Lower leg skin (tissue), 4 donors: ENCODE data around the gene ATP13A4. TPM values are rescaled to one million over a fixed set of nuclear protein-coding genes. Genes with fewer than 3 reads are reported as not detected.

Experiments used
- DNase-seq, 2 donors: peaks; one replicate each; pipeline ENCODE4 v3.0.0-alpha.2; 2019; ENCODE audit warnings: low spot score in 2 of 2
- H3K4me3 ChIP-seq: fragments of 200-600 bp; sonication (generic); 2 replicates; pipeline ENCODE4 v1.5.1; 2017; ENCODE audit warnings: mild to moderate bottlenecking, low read depth; ENCODE audit not compliant: poor library complexity, severe bottlenecking
- CTCF ChIP-seq, 3 donors: fragments of 450-650 bp; IDR thresholded peaks; one replicate each; pipeline ENCODE4 v1.5.1; 2016; ENCODE audit warnings: antibody characterized with exemption in 3 of 3, mild to moderate bottlenecking in 3 of 3, moderate library complexity in 2 of 3
- POLR2A ChIP-seq, 2 donors: fragments of 450-650 bp; IDR thresholded peaks; one replicate each; pipeline ENCODE4 v1.6.1; 2016 to 2017; ENCODE audit warnings: antibody characterized with exemption in 2 of 2, mild to moderate bottlenecking in 1 of 2, moderate library complexity in 1 of 2
- WGBS, 2 donors: methylation state at CpG; one replicate each; pipeline ENCODE4 v1.1.5; 2018; 5-methylcytosine and 5-hydroxymethylcytosine counted together
- intact Hi-C: fragments of 100-400 bp; cut with DNase I; formaldehyde crosslinking; loops from one replicate; pipeline ENCODE4 v1.15.0; 2023; ENCODE audit warnings: low total_unique reads
- total RNA-seq, 4 donors: library from RNA; depleted of rRNA; stranded (reverse); fragments of >200 nt; gene quantifications; one replicate each; pipeline ENCODE4 v1.1.0, GENCODE V29; 2016

ATP13A4 gene
- total RNA-seq, 4 donors from 2014 or later = 29.9 to 44.9 (median 41.5) TPM

DNA sequence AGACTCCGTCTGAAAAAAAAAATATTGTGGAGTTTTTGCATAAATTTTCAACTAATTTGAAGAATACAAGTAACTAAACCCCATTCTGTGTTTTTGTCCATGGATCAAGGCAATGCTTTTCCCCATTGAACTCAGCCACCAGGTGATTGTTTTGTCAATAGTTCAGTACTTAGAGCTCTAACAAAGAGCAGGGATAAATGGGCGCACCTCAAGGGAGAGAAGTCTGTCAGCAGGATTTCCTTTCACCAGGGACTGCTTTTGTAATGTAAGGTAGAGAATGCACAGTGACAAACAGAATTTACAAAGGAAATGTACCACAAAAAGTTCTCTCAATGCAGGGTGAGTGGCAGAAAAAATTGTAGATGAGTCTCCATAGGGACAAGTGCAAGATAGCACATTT is 165.4 kb downstream of the ATP13A4 start:
- intact Hi-C loops = no loop called here
- no peak for DNase-seq
- WGBS, 2 donors = 77 to 84% methylated on average over 2 of the region's 2 CpGs
- TF ChIP-seq CTCF (IDR thresholded peaks at IDR 0.05) (no peak), POLR2A (IDR thresholded peaks at IDR 0.05) (no peak)
- H3K4me3 ChIP-seq = no peak overlapping the region

DNA sequence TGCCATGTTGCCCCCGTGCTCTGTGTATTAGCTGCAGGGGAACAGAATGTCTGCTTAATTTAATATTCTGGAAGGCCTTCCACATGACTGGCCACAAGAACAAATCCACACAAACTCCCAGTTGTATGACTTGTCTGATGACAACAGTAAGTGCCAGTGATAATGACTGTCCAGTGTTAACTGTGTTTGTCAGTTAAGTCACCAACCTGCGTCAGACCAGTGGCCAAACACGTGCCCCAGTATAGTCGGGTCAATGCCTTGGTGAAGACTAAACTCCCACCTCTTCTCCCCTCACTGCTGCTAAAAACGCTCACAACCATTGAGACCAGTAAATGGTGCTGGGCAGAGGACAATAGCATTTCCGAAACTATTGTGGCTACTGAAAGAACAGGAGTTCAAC is 166.3 kb downstream of the ATP13A4 start:
- no peak for DNase-seq
- intact Hi-C loops = no loop called here
- WGBS, 2 donors = 87 to 90% methylated on average over 6 of the region's 6 CpGs
- no peak overlapping the region for H3K4me3 ChIP-seq
- TF ChIP-seq CTCF (IDR thresholded peaks at IDR 0.05) (no peak), POLR2A (IDR thresholded peaks at IDR 0.05) (no peak)

DNA sequence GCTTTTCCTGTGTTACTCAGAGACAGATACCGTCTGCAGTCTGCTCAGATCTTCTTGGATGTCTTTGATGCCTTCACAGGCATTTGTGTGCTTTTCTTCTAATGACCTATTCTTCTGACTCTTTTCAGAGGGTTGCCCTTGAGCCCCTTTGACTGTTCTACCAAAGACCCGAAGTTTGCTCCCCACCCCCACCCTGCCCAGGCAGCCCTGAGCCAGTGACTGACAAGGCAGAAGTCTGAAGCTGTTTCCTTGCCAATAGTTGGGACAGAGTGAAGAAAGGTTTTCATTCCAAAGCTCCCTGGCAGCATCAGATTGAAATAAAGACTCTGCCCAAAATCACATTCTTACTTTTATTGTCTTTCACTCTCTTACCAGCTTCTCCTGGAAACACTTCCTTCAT is 167.1 kb downstream of the ATP13A4 start:
- intact Hi-C loops = no loop called here
- WGBS, 2 donors = 42 to 47% methylated on average over 2 of the region's 2 CpGs
- TF ChIP-seq CTCF (IDR thresholded peaks at IDR 0.05) (no peak), POLR2A (IDR thresholded peaks at IDR 0.05) (no peak)
- DNase-seq = no peak
- H3K4me3 ChIP-seq = no peak overlapping the region

DNA sequence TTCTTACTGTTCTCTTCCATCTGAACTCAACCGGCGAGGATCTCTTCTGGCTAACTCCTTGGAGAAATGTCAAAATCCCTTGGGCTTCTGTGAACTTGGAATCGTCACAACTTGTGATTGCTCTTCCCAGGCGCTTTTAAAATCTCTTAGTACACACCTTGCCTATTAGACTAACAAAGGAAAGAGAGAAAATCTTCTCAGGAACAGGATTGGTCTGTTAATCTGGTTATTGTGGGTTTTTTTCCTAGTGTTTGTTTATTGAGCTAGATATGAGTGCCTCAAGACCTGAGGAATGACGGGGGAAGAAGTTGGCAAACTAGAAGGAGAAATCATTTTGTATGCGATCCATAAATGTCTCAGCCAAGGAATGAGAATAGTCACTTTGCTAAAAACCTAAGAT is 176.0 kb downstream of the ATP13A4 start, which contains the start of gene ATP13A5:
ATP13A5 (minus strand) TSS at position 48 of the 400 bp plus-strand sequence; CDS start at position 20, 28 bp downstream.
- no peak for DNase-seq
- no peak for TF ChIP-seq CTCF (IDR thresholded peaks at IDR 0.05)
- intact Hi-C loops = no loop called here
- 38 to 42% methylated on average over 6 of the region's 6 CpGs for WGBS, 2 donors
- H3K4me3 ChIP-seq = no peak within 1 kb of the TSS

- 34 to 36% methylated on average over 2 of the region's 2 CpGs for WGBS, 2 donors
- DNase-seq = no peak
- H3K4me3 ChIP-seq = no peak overlapping the region
- no peak for TF ChIP-seq POLR2A (IDR thresholded peaks at IDR 0.05)
- no peak for TF ChIP-seq CTCF (IDR thresholded peaks at IDR 0.05)
- intact Hi-C loops = no loop called here
These were observed 177.1 kb downstream of the ATP13A4 start for GRCh38 chr3:193377591-193377990.

DNA sequence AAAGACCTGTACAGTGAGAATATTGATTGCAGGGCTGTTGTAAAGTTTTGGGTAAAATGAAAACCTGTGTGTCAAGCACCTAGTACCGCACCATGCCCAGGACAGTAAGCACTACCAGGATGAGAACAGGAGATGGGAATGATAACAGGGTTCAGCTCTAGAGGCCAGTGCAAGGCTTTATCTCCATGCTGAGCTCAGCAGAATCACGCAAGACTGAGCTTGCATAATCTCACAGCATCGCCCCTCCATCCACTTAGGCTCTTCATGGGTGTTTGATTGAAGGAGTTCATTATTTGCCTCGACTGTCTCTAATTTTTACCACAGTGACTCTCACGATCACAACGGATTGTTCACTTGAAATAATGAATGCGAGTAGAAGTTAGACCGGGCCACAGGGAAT is 179.1 kb downstream of the ATP13A4 start:
- H3K4me3 ChIP-seq = no peak overlapping the region
- TF ChIP-seq POLR2A (IDR thresholded peaks at IDR 0.05) = no peak
- TF ChIP-seq CTCF (IDR thresholded peaks at IDR 0.05) = no peak
- intact Hi-C loops = no loop called here
- no peak for DNase-seq
- 85 to 88% methylated on average over 8 of the region's 8 CpGs for WGBS, 2 donors
